Endothelial cell of umbilical vein (primary cell): ENCODE measurements around the gene BCAN.
A peak's percentile ranks its signal among the peaks of the same experiment; 100 is the strongest.

Source experiments
- CTCF ChIP-seq, 2 donors: IDR thresholded peaks; 1 replicate in 1 of 2; 2 replicates in 1 of 2; pipeline ENCODE4 v1.5.1; 2011; ENCODE audit warnings: low read length in 2 of 2, mild to moderate bottlenecking in 2 of 2, moderate library complexity in 2 of 2, control low read depth in 1 of 2, inconsistent platforms in 1 of 2, low read depth in 1 of 2; ENCODE audit not compliant: insufficient read depth in 1 of 2; ENCODE audit errors: extremely low read depth in 1 of 2
- EZH2 ChIP-seq: IDR thresholded peaks from 2 replicates; pipeline ENCODE4 v1.6.1; 2012; ENCODE audit warnings: borderline replicate concordance, low read depth, mild to moderate bottlenecking, moderate library complexity, low read length, inconsistent platforms; ENCODE audit not compliant: severe bottlenecking
- POLR2A ChIP-seq: IDR thresholded peaks from 2 replicates; pipeline ENCODE4 v1.6.1; 2012; ENCODE audit warnings: low read depth, mild to moderate bottlenecking, control low read depth, low read length
- POLR2AphosphoS5 ChIP-seq: IDR thresholded peaks from 2 replicates; pipeline ENCODE4 v1.6.1; 2012; ENCODE audit warnings: low read depth, mild to moderate bottlenecking, control low read depth, low read length, moderate library complexity; ENCODE audit not compliant: insufficient read depth
- TF ChIP-seq, protein P1 (sequence below): IDR thresholded peaks from 2 replicates; pipeline ENCODE4 v1.6.1; 2011; ENCODE audit not compliant: insufficient read depth, insufficient read length

DNA sequence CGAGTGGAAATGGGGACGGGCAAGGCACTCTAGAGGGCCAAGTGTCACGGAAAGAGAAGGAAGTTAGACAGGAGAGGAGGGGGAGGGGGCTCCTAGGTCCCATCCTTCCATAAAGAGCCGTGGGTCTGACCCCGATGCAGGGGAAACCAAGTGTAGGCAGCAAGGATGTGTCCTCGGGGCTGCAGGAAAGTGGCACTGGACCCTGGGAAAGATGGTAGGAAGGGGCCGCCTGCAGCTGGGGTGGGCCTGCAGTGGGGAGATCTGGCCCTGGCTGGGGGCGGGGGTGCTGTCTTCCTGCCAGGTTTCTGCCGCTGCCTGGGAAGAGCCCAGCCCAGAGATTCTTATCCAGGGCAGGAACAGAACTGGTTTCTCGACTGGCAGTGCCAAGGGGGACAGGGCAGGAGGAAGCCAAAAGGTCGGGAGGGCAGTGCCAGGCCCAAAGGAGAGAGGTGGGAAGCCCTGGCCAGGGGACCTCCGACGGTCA lies 50.6 kb downstream of the BCAN start:
- TF ChIP-seq POLR2A (no peak), CTCF (IDR thresholded peaks at IDR 0.05; ENCODE audit: extremely low read depth in 1 of 2, insufficient read depth in 1 of 2, low read depth in 1 of 2, low read length in 2 of 2) (no peak), EZH2 (peak; percentile 24), POLR2AphosphoS5 (no peak)
- TF ChIP-seq, protein P1, sequence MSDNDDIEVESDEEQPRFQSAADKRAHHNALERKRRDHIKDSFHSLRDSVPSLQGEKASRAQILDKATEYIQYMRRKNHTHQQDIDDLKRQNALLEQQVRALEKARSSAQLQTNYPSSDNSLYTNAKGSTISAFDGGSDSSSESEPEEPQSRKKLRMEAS = no peak
